ENCODE data around the gene ELMO1. TPM values are rescaled to one million over a fixed set of nuclear protein-coding genes. Genes with fewer than 3 reads are reported as not detected.

Gene ELMO1
- total RNA-seq, 1 experiment from 2014 or later: 7.8 TPM

DNA sequence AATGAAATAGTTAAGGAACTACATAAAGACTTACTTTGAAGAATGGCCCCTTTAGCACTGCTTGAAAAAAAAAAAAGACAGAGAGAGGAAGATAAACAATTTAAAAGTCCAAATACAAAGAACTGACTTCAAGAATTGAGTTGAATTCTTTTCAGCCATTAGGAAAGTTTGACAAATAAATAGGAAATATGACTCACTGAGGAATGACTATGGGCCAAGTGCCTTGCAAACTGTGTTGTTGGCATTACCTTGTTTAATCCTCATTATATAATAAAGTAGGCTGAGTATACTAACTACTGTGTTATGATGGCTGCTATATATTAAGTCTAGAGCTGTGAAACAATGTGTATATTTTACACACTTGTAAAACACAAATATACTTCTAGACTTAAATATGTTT is 151.1 kb downstream of the ELMO1 start:
- H3K4me1 ChIP-seq (ENCODE audit: insufficient read depth, low read length): no peaks in the 10 kb centered on the region
- no peak overlapping the region for H2BK120ac ChIP-seq (ENCODE audit: low read depth, low read length, poor library complexity, severe bottlenecking)
- H4K91ac ChIP-seq (ENCODE audit: insufficient read length, low read depth, low read length): no peak overlapping the region
- no peak for TF ChIP-seq CTCF (conservative IDR thresholded peaks at IDR 0.05)
- Mint-ChIP-seq H3K9me3 (peaks cover 3 to 5% of the 10 kb centered on the region in 2 experiments; a peak in 4 of 5 replicates), H3K4me3 (no peak overlapping the region), H3K36me3 (ENCODE audit: insufficient read depth in 1 of 3, low read depth in 3 of 3) (peaks cover 0 to 4% (median 2%) of the 10 kb centered on the region in 3 experiments; a peak in 2 of 7 replicates), H3K27ac (no peak overlapping the region), H3K27me3 (ENCODE audit: low read depth) (no peaks in the 10 kb centered on the region), H3K4me1 (no peaks in the 10 kb centered on the region)
- no peaks in the 10 kb centered on the region for H3K27me3 ChIP-seq (ENCODE audit: insufficient read depth, low read length)
- H3K4me2 ChIP-seq (ENCODE audit: insufficient read depth, insufficient read length, low read length): no peak overlapping the region
- no peak overlapping the region for H2AK5ac ChIP-seq (ENCODE audit: insufficient read length, low read length)
- no peak overlapping the region for H3K56ac ChIP-seq (ENCODE audit: insufficient read length, low read depth, low read length)
- H3K79me1 ChIP-seq (ENCODE audit: insufficient read depth, low read depth, low read length, poor library complexity, severe bottlenecking): no peaks in the 10 kb centered on the region
- no peak overlapping the region for H3T11ph ChIP-seq (ENCODE audit: low read length)
- no peak overlapping the region for H4K5ac ChIP-seq (ENCODE audit: insufficient read length, low read depth, low read length)
- H2BK5ac ChIP-seq (ENCODE audit: insufficient read length, low read length): no peak overlapping the region
- H3K9me3 ChIP-seq (ENCODE audit: control insufficient read depth, low read depth, low read length): no peaks in the 10 kb centered on the region
- no peaks in the 10 kb centered on the region for H4K20me1 ChIP-seq (ENCODE audit: control insufficient read depth, insufficient read depth, insufficient read length)
- H3K9ac ChIP-seq (ENCODE audit: extremely low read depth, insufficient read length, low read length): no peak overlapping the region
- H3K79me2 ChIP-seq (ENCODE audit: insufficient read depth, low read length): no peaks in the 10 kb centered on the region
- H2BK15ac ChIP-seq (ENCODE audit: low read depth, low read length): no peak overlapping the region
- no peak overlapping the region for H3K4ac ChIP-seq (ENCODE audit: low read depth, low read length)
- no peak overlapping the region for H3K27ac ChIP-seq (ENCODE audit: insufficient read length, low read depth, low read length)
- H3K23me2 ChIP-seq (ENCODE audit: insufficient read length, low read depth, low read length, poor library complexity, severe bottlenecking): no peaks in the 10 kb centered on the region
- H4K8ac ChIP-seq (replicated peaks; ENCODE audit: insufficient read length, low read depth, low read length): no peak overlapping the region
- no peak for DNase-seq
- no peak overlapping the region for H2BK20ac ChIP-seq (ENCODE audit: low read depth, low read length, poor library complexity, severe bottlenecking)
- H2AFZ ChIP-seq (ENCODE audit: low read length): no peak overlapping the region
- H3K18ac ChIP-seq (ENCODE audit: insufficient read length, low read depth, low read length): no peak overlapping the region
- no peak overlapping the region for H3K23ac ChIP-seq (ENCODE audit: insufficient read length, low read depth, low read length)
- H2BK12ac ChIP-seq (ENCODE audit: insufficient read length, low read depth, low read length): no peak overlapping the region
- H3K14ac ChIP-seq (ENCODE audit: insufficient read depth, low read length): no peak overlapping the region
